Left ventricle myocardium inferior (tissue), 1 donor: Measurements from ENCODE around the gene MAPK11. TPM values are rescaled to one million over a fixed set of nuclear protein-coding genes. Genes with fewer than 3 reads are reported as not detected.

ENCODE experiments used
- DNase-seq: peaks from one replicate; pipeline ENCODE4 v3.0.0-alpha.2; 2020
- H3K27ac ChIP-seq: fragments of 200-600 bp; replicated peaks from 2 replicates; pipeline ENCODE4 v1.8.0; 2021
- H3K27me3 ChIP-seq: fragments of 200-600 bp; 2 replicates; pipeline ENCODE4 v1.8.0; 2021; ENCODE audit warnings: low read depth
- H3K36me3 ChIP-seq: fragments of 200-600 bp; 2 replicates; pipeline ENCODE4 v1.8.0; 2021
- H3K4me1 ChIP-seq: fragments of 200-600 bp; 2 replicates; pipeline ENCODE4 v1.8.0; 2021
- H3K4me3 ChIP-seq: fragments of 200-600 bp; 2 replicates; pipeline ENCODE4 v1.8.0; 2021; ENCODE audit warnings: mild to moderate bottlenecking, moderate library complexity
- H3K9me3 ChIP-seq: fragments of 200-600 bp; replicated peaks from 2 replicates; pipeline ENCODE4 v1.8.0; 2021
- intact Hi-C: fragments of 100-400 bp; cut with micrococcal nuclease; formaldehyde crosslinking; loops from one replicate; pipeline ENCODE4 v1.11.0; 2022
- total RNA-seq: library from RNA; stranded (reverse); fragmentation: NEBNext Ultra II Directional; extraction: Animal tissue kit (Norgen Biotek cat#: 25700); gene quantifications from one replicate; pipeline ENCODE4 v1.2.1, GENCODE V29; 2021
- TF ChIP-seq, protein P1 (sequence below): fragments of 200-600 bp; IDR thresholded peaks from 2 replicates; pipeline ENCODE4 v1.8.0; 2021; ENCODE audit warnings: antibody characterized with exemption, mild to moderate bottlenecking, borderline replicate concordance
- donor health status: DM: no; HTN: yes; CAD: no; lungs with severe emphysema.

Gene MAPK11
- total RNA-seq, 1 donor from 2014 or later: 7.8 TPM

GRCh38 chr22:50296658-50297490 is 26.7 kb upstream of the MAPK11 start:
- no peak overlapping the region for H3K4me3 ChIP-seq
- H3K36me3 ChIP-seq: no peaks in the 10 kb centered on the region
- intact Hi-C loops: no loop called here
- H3K4me1 ChIP-seq: peaks cover 99% of the 10 kb centered on the region
- TF ChIP-seq, protein P1, sequence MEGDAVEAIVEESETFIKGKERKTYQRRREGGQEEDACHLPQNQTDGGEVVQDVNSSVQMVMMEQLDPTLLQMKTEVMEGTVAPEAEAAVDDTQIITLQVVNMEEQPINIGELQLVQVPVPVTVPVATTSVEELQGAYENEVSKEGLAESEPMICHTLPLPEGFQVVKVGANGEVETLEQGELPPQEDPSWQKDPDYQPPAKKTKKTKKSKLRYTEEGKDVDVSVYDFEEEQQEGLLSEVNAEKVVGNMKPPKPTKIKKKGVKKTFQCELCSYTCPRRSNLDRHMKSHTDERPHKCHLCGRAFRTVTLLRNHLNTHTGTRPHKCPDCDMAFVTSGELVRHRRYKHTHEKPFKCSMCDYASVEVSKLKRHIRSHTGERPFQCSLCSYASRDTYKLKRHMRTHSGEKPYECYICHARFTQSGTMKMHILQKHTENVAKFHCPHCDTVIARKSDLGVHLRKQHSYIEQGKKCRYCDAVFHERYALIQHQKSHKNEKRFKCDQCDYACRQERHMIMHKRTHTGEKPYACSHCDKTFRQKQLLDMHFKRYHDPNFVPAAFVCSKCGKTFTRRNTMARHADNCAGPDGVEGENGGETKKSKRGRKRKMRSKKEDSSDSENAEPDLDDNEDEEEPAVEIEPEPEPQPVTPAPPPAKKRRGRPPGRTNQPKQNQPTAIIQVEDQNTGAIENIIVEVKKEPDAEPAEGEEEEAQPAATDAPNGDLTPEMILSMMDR: no peak
- peak; percentile 50 for DNase-seq
- no peaks in the 10 kb centered on the region for H3K27me3 ChIP-seq
- H3K27ac ChIP-seq: peak overlapping the region; percentile 95
- no peaks in the 10 kb centered on the region for H3K9me3 ChIP-seq

DNA sequence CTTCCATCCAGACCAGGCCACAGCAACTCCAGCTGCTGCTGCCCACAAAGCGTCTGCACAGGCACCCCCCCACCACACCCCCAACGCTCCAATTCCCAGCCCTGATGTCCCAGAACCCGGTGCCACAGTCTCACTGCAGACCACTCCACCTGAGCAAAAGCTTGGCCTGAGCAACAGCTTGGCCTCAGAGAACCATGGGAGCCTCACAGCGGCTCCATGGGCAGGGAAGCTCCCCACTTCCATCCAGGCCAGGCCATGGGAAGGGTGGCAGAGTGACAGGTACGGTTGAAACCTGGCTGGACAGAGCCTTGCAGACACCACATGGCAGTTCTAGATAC is 24.1 kb upstream of the MAPK11 start:
- Histone ChIP-seq H3K4me3 (peak overlapping the region; percentile 53), H3K27ac (peak overlapping the region; percentile 89), H3K9me3 (no peaks in the 10 kb centered on the region), H3K4me1 (peaks cover 75% of the 10 kb centered on the region), H3K27me3 (no peaks in the 10 kb centered on the region), H3K36me3 (peaks cover 20% of the 10 kb centered on the region)
- TF ChIP-seq, protein P1: no peak
- intact Hi-C loops: no loop called here
- no peak for DNase-seq

- Histone ChIP-seq H3K36me3 (peaks cover 26% of the 10 kb centered on the region), H3K9me3 (no peaks in the 10 kb centered on the region), H3K27me3 (no peaks in the 10 kb centered on the region), H3K4me1 (peaks cover 71% of the 10 kb centered on the region), H3K27ac (peak overlapping the region; percentile 89), H3K4me3 (peak overlapping the region; percentile 53)
- peak; percentile 78 for DNase-seq
- TF ChIP-seq, protein P1: no peak
- intact Hi-C loops: no loop called here
Observed at GRCh38 chr22:50293441-50294318, 23.5 kb upstream of the MAPK11 start.

DNA sequence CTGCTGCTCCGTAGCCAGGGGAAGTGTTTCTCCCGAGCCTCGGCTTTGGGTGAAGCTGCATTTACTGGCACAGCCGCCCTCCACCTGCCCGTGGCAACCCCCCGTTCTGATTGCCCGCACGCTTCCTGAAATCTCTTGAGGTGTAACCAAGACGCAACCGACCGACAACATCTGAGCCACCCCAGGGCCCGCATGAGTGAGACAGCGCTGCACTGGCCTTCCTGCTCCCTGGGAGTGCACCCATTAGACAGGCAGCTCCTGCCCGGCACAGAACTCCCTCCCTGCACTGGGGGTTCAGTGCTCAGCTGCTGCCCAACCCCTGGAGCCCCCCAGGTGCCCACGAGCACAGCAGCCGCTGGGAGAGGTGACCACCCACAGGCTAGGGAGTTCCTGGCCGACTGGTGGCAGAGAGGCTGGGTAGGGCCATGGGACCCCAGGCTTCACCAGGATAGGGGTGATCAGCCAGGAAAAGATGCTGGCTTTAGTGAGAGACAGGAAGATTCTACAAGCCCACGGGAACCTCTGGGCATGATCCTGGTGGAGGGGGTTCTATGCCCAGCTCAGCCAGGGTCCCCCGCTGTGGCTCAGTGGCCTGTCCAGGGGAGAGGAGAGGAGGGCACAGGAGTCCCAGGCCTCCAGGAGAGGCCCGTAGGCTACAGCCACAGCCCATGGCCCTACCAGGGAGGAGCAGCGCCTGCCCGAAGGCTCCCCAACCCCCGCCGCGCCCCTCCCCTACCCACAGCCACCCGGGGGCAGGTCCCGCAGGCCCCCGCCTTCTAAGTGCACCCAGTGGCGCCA is 22.7 kb upstream of the MAPK11 start:
- peaks cover 64% of the 10 kb centered on the region for H3K4me1 ChIP-seq
- no peak for DNase-seq
- no peaks in the 10 kb centered on the region for H3K9me3 ChIP-seq
- H3K27ac ChIP-seq: peak overlapping the region; percentile 89
- H3K27me3 ChIP-seq: no peaks in the 10 kb centered on the region
- H3K4me3 ChIP-seq: peak overlapping the region; percentile 53
- TF ChIP-seq, protein P1: no peak
- H3K36me3 ChIP-seq: peaks cover 34% of the 10 kb centered on the region
- intact Hi-C loops: no loop called here
